ACHN (cell line): Measurements from ENCODE around the gene PDGFB.
"Not testable (repeated sequence)": the region's sequence is repeated elsewhere in the genome, so short reads cannot be mapped to it uniquely, and the experiment has no call there.

Experiments used
- DNase-seq: peaks from one replicate; pipeline ENCODE4 v3.0.0-alpha.2; 2015
- in situ Hi-C: cut with HindIII; loops from 2 replicates; pipeline ENCODE4 v1.10.0; 2017; ENCODE audit warnings: low sequenced_read_pairs, low pct_ligation_motif_present, low pct_unique_long_range_greater_than_20kb

The PDGFB gene

DNA sequence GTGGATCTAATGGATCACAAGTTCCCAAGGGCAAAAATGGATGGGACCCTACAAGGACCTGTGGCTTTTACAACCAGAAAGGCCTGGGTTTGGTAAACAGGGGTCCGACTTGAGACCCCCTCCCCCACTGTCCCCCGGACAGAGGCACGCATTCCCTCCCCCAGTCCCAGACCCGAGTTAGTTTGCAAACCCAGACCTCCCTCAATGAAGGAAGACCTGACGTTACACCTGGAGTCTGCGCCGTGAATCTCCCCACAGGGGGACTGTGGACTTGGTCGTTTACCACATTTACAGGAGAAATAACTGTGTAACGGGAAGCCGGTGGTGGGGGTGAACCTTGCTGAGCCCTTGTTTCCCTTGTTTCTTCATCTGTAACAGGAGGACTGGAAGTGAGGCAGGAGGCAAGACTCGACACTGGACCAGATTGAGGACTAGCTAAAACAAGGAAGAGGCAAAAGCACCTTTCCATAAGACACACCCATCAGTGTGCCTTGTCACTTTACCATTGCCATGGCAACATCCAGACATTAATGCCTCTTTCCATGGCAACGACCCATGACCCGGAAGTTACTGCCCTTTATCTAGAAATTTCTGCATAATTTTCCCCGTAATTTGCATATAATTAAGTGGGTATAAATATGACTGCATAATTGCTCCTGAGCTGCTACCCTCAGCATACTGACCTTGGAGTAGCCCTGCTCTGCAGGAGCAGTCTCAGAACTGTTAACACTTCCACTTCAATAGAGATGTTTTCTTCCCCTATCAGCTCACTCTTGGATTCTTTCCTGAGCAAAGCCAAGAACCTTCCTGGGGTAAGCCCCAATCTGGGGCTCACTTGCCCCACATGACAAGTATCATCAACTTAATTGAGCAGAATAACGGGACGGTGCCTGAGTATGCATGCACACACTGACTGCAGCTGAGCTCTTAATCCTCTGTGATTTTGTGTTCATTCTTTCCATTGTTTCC lies 25.4 kb downstream of the PDGFB start:
- in situ Hi-C loops: no loop called here
- DNase-seq: peak; percentile 17

DNA sequence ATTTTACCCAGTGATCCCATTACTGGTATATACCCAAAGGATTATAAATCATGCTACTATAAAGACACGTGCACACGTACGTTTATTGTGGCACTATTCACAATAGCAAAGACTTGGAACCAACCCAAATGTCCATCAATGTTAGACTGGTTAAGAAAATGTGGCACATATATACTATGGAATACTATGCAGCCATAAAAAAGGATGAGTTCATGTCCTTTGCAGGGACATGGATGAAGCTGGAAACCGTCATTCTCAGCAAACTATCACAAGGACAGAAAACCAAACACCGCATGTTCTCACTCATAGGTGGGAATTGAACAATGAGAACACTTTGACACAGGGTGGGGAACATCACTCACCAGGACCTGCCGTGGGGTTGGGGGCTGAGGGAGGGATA lies 26.4 kb downstream of the PDGFB start:
- DNase-seq, in situ Hi-C loops: not testable (repeated sequence)

DNA sequence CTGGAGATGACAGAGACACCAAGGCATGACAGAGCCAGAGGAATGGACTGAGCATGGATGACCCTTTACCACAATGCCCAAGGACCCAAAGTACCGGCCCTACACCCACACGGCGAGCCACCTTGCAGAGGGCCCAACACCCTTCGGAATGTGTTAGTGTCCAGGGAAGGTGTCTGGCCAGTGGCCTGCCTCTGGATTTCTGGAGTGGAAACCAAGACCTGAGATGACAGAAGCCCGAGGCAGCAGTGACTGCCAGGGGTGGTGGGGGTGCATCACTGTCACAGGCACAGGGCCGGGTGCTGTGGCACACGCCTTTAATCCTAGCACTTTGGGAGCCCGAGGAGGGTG lies 28.7 kb downstream of the PDGFB start:
- no peak for DNase-seq
- in situ Hi-C loops: no loop called here

DNA sequence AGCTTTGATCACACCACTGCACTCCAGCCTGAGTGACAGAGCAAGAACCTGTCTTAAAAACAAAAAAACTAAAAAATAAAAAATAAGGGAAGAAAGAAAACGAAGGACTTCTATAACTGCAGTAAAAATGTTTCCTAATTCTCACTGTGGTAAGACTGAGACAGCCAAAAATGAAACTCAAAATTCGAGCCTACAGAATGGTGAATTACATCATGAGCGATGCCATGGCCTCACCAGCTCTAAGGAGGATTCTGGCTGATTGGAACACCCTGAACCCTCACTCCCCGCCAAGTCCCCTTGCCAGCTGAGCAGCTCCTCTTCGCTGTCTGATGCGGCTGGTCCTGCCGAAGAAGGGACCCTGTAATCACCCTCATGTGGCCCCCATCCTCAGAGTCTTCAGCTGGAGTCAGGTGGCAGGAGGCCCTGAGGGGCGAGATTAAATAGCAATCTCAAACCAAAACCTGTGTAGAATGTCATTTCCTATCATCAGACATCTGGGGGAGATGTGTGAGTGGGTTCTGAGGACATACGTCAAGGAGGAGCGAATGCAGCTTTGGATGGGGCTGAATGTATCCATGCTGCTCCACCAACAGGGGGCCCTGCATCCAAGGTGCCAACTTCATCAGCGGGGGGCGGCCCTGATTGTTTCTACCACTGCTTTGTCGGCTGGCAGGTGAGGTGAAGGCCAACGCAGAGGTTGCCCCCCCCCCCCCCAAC lies 29.2 kb downstream of the PDGFB start:
- DNase-seq: no peak
- in situ Hi-C loops: no loop called here

DNA sequence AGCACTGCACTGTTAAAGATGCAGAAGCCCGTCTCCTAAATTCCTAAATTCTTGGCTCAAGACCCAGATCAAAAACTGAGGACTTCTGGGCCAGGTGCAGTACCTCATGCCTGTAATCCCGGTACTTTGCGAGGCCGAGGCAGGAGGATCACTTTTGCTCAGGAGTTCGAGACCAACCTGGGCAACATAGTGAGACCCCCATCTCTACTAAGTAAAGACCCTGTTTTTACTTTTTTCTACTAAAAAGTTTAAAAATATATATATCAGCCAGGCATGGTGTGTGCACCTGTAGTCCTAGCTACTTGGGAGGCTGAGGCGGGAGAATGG lies 29.7 kb downstream of the PDGFB start:
- in situ Hi-C loops: no loop called here
- no peak for DNase-seq

DNA sequence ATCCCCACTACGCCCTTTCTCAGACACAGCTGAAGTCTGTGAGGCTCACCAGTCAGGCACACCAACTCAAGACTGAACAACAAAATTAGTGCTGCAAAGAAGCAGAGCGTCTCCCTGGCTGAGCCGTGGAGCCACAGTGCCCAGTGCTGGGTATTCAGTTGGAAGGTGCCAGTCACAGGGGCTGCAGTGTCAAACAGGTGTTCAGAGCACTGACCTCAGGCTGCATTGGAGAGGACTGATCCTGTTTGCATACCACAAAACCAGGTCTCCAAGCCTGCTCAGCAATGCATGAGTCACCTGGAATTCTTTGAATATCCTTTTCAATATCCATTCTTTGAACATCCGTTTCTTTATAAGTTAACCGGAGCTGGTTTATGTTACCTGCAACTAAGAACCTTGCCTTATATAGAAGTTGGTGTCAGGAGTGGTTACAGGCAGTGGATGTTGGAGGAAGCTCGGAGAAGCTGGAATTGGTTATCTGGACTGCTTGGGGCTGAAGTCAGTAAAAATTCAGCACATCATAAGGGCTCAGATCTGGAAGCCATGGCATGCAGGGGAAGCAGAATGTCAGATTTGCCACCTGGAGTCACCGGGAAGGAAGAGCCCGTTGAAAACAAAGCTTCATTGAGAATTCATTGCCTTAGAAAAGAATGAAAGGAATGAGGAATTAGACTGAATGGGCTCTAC lies 30.3 kb downstream of the PDGFB start:
- peak; percentile 84 for DNase-seq
- in situ Hi-C loops: no loop called here

DNA sequence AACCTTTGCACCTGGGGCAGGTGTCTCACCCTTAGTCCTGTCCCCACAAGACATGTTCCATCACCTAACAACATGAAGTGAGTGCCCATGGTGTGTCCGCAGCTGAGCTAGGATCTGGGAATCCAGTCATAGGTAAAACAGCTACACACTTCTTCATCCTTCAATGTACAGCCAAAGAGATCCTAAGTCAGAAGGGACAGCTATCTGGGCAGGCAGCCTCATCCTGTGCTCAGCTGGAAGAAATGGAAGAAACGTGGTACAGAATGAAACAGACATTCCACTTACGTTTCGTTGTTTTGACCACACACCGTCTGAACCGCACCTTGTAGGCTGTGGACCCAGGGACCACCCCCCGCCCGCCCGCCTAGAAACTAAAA lies 30.8 kb downstream of the PDGFB start:
- DNase-seq: peak; percentile 24
- in situ Hi-C loops: no loop called here

DNA sequence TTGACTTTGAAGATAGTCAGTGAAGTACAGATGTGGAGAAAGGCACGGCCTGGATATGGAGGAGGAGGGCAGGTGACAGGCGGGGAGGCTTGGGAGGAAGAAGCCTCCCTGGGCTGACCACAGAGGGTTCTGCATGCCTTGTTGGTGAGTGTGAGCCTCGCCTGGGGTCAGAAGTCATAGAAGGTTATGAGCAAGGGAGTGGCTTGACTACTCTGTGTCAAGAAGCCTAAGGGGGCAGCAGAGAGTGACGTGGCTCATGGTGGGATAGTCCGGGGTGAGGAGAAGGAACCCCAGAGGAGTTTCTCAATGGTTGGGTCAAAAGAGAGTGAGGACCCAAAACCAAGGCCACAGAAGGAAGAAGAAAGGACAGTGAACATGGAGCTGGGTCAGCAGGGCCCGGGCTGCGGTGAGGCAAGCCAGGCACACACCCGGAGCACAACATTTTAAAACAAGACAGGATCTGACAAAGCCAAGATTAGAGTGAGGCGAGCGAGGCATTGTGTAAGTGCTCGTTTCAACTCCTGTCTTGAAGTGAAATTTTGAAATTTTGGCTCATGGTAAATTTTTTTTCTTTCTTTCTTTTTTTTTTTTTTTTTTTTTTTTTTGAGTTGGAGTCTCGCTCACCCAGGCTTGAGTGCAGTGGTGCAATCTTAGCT lies 31.9 kb downstream of the PDGFB start:
- in situ Hi-C loops: no loop called here
- peak; percentile 91 for DNase-seq

DNA sequence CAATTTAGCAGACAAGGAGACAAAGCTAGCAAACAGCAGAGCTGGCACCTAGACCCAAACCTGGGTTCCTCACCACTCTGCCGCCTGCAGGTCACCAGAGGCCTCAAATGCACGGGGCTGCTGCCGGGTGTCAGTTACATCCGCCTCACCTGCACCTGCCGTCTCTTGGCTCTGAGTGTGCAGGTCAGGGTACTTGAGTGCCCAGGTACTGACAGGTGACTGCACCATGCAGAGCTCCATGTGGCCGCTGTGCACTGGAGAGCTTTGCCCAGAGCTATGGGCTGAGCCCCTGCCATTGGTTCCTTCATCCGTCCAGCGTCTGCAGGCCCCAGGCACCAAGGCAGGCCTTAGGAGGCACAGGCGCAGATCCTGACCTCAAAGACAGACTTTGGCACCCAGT lies 35.0 kb downstream of the PDGFB start:
- in situ Hi-C loops: no loop called here
- no peak for DNase-seq

DNA sequence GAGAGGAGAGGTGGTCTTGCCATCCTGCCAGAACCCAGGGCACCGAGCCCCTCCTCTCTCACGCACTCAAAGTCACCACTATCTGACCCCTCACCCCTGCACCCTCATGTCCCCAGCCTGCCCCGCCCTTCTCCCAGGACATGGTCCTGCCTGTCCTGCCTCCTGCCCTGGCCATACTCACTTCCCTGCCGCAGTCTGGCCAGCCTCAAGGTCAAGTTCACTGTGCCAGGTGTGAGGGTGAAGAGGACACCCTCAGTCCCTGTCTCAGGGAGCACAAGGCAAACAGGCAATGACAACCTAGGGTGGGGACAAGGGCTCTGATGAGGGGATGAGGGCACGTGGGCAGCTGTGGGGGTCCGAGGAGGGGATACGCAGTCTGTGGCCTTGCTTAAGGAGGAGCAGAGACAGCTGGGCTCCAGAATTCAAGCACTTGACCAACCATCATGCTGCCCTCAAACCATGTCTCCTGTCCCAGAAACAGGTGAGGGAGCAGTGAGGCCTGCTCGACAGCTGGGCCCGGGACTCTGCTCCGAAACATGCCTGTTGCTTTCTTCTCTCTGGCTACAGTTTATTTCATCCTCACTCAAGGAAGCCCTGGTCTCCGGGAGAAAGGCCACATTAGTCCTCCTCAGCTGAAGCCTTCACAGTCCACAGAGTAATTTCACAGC lies 36.6 kb downstream of the PDGFB start:
- no peak for DNase-seq
- in situ Hi-C loops: no loop called here

DNA sequence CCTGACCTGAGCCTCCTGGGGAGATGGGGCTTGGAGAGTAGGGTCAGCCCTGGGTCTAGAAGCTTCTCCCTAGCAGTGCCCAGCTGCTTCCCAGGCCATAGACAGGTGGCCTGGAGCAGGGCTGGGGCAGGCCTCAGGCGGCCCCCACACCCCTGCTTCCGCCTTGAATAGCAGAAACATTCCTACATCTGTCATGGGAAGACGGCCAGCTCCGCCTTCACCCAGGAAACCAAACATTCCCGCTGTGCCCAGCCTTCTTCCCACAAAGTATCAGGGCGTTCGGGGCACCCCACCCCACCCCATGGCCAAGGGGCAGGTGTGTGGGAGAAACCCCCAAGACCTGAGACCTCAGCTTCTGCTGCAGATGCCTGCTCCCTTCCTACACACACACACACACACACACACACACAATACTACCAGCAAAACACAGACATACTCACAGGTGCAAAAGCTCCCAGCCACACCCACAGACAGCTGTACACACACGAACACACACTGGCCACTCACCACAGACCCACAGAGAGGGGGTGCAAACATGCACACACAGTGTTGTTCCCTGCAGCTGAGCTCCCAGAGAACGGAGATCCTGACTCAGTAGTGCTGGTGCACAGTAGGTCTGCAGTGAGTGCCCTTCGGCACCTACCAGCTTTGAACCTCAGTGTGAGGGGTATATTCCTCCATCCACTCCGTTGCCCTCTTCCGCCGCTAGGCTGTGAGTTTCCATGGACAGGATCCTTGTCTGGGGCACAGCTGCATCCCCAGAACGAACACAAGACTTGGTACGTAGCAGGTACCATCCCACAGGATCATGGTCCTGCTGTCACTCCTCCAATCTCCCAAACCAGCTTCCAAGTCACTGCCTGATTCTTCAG lies 37.4 kb downstream of the PDGFB start:
- no peak for DNase-seq
- in situ Hi-C loops: no loop called here

DNA sequence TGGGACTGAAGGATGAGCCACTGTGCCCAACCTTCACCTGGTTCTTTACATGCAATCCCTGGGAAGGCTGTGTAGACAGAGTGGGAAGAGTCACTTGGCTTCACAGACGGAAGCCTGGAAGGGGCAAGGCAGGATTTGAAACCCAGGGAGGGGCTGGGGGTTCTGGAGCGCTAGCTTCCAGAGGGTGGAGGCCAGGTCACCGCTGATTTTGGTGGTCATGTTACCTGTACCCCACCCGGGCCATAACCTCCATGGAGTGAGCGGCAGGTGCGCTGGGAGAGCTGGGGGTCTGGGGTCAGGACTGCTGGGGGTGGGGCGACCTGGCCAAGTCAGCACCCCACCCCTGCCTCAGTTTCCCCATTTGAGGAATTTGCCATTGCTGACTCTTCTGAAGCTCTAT lies 38.3 kb downstream of the PDGFB start:
- in situ Hi-C loops: no loop called here
- no peak for DNase-seq

DNA sequence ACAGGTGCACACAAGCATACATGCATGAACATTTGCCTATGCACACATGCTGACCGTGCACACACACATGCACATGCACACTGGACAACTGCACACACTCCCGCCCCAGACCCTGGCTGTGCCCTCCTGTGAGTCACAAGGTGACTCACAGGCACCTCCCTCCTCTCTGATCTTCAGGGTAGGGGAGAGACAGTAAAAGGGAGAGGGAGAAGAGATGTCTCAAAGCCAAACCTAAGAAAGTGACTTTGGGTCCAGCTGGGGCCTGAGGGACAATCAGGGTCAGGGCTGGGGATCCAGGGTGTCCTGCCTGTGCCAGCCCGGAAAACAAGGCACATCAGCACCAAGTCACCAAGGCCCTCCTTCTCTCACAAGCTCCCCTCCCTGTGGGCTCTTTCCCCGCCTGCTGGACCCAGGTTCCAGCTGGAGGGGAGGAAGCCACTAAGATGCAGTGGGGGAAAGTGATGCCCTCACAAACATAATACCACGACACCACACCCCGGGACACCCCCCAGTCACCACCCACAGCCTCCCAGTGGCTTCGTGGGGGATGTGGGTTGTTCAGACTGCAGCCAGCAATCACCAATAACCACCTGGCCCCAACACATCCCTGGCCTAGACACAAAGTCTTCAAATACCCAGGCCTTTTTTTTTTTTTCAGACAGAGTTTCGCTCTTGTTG lies 39.3 kb downstream of the PDGFB start:
- peak; percentile 74 for DNase-seq
- in situ Hi-C loops: no loop called here

DNA sequence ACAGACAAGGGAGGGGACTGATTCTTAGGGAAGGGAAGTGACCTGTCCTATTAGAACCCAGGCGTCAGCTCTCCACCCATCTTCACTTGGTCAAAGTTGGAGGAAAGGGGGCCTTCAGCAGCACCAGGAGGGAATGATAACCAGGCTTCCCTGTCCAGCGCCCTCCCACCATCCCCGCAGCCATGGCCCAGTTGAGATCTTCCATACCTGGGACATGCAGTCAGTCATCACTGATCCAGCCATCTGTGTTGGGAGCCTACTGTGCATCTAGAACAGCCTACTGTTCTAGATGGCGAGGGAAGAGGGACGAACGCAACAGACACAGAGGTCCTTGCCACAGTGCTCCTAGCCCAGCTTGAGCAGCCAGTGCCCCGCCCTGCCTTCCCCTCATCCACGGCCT lies 40.6 kb downstream of the PDGFB start:
- DNase-seq: no peak
- in situ Hi-C loops: no loop called here

DNA sequence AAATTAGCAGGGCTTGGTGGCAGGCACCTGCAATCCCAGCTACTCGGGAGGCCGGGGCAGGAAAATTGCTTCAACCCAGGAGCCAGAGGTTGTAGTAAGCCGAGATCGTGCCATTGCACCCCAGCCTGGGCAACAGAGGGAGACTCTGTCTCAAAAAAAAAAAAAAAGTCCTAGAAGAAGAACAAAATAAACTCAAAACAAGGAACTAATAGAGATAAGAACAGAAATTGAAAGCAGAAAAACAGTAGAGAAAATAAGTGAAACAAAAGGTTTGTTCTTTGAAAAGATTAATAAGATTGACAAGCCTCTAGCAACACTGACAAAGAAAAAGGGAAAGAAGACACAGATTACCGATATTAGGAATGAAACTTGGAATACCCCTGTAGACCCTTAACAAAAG lies 47.2 kb downstream of the PDGFB start:
- DNase-seq: no peak
- in situ Hi-C loops: no loop called here

DNA sequence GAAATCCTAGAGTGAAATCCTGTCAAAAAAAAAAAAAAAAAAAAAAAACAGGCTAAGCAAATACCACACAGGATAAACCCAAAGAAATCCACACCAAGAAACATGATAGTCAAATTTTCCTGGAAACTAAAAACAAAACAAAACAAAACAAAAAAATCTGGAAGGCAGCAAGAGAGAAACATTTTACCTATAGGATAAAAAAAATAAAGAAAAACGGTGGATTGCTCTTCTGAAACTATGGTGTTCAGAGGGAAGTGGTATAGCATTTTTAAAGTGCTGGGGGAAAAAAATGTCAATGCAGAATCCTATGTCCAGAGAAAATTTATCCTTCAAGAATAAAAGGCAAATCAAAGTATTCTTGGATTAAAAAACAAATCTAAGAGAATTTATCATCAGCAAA lies 50.7 kb downstream of the PDGFB start:
- in situ Hi-C loops: no loop called here
- no peak for DNase-seq

DNA sequence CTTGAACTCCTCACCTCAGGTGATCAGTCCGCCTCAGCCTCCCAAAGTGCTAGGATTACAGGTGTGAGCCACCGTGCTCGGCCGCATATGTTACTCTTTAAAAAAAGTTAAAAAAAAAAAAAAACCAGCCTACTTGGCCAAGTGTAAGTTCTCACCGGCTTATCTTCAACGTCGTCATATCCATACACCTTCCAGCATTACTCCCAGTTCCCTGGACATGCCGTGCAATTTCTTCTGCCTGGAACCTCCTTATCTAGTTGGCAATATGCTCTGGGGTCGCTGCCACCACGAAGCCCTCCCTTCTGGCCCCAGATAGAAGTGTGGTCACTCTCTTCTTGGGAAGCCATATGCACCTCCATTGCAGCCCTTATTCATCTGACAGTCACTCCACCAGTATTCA lies 56.0 kb downstream of the PDGFB start:
- in situ Hi-C loops: no loop called here
- no peak for DNase-seq
